HCT116 (cell line): ENCODE measurements around the gene CENPP. TPM values are rescaled to one million over a fixed set of nuclear protein-coding genes. Genes with fewer than 3 reads are reported as not detected.

Experiments
- ATAC-seq: fragments of 200-7000 bp; cut with Tn5 transposase; 2 replicates; pipeline ENCODE4 v1.9.1; 2020; ENCODE audit warnings: mild to moderate bottlenecking, moderate library complexity
- BruUV-seq: library from RNA; stranded (reverse); fragments of 400-500 nt; replicated peaks from 2 replicates; lab custom pipeline; 2021; lab: Mats Ljungman, UMichigan
- CTCF ChIA-PET: fragments of 300-600 bp; sonication (Branson Sonifier 250); formaldehyde crosslinking; loops from one replicate; lab custom pipeline; 2021; ENCODE audit warnings: antibody characterized with exemption; lab: Charles Lee
- POLR2A ChIA-PET: fragments of 300-600, 350-600 bp; sonication (Branson Sonifier 250); formaldehyde crosslinking; loops from one replicate; lab custom pipeline; 2021; ENCODE audit warnings: antibody characterized with exemption; lab: Charles Lee
- RAD21 ChIA-PET, 2 experiments: fragments of 300-600 bp; sonication (Branson Sonifier 250); formaldehyde crosslinking; loops; one replicate each; lab custom pipeline; 2023; ENCODE audit warnings: low total read pairs in 2 of 2; ENCODE audit not compliant: uncharacterized antibody in 2 of 2, unreplicated experiment in 2 of 2, low non-redundant PET in 1 of 2; lab: Charles Lee
- DNase-seq: peaks from one replicate; pipeline ENCODE4 v3.0.0-alpha.2; 2010; ENCODE audit warnings: low read depth, low spot score
- H2AFZ ChIP-seq: fragments of 200-600 bp; shearing (Covaris generic), sonication (generic); 2 replicates; pipeline ENCODE4 v1.6.1; 2017; ENCODE audit warnings: low read depth, mixed run types, mixed read lengths, antibody characterized with exemption, low read length; ENCODE audit not compliant: poor library complexity, severe bottlenecking
- H3K27ac ChIP-seq: 2 replicates; pipeline ENCODE4 v1.5.1; 2012; ENCODE audit warnings: low read depth, low read length
- H3K27me3 ChIP-seq: fragments of 200-600 bp; sonication (generic); 2 replicates; pipeline ENCODE4 v1.6.1; 2016; ENCODE audit warnings: mixed run types, low read length, mixed read lengths; ENCODE audit not compliant: insufficient read depth
- H3K36me3 ChIP-seq, 2 experiments: fragments of 200-500 bp in 1 of 2; fragments of 200-600 bp in 1 of 2; sonication (Bioruptor generic) in 1 of 2; sonication (generic) in 1 of 2; 2 replicates each; pipeline versions ENCODE4 v1.5.1 to v1.6.1; 2014 to 2016; ENCODE audit warnings: low read length in 2 of 2, inconsistent platforms in 1 of 2, mixed read lengths in 1 of 2, mixed run types in 1 of 2; ENCODE audit not compliant: insufficient read depth in 2 of 2, control insufficient read depth in 1 of 2
- H3K4me1 ChIP-seq, 2 experiments: fragments of 200-600 bp in 1 of 2; sonication (generic) in 1 of 2; 2 replicates each; pipeline versions ENCODE4 v1.5.1 to v1.6.1; 2012 to 2017; ENCODE audit warnings: low read length in 2 of 2, inconsistent platforms in 1 of 2, mild to moderate bottlenecking in 1 of 2, mixed read lengths in 1 of 2, mixed run types in 1 of 2, moderate library complexity in 1 of 2; ENCODE audit not compliant: insufficient read depth in 2 of 2, control insufficient read depth in 1 of 2
- H3K4me2 ChIP-seq: fragments of 200-600 bp; sonication (generic); 2 replicates; pipeline ENCODE4 v1.6.1; 2017; ENCODE audit warnings: mixed run types, low read length, mixed read lengths
- H3K4me3 ChIP-seq, 2 experiments: fragments of 200-600 bp in 1 of 2; sonication (generic) in 1 of 2; replicated peaks in 1 of 2; 2 replicates each; pipeline ENCODE4 v1.5.1; 2011 to 2016; ENCODE audit warnings: low read length in 2 of 2, control low read depth in 1 of 2, low read depth in 1 of 2, mild to moderate bottlenecking in 1 of 2, mixed read lengths in 1 of 2, mixed run types in 1 of 2
- H3K79me2 ChIP-seq: fragments of 200-600 bp; sonication (generic); 2 replicates; pipeline ENCODE4 v1.6.1; 2017; ENCODE audit warnings: mild to moderate bottlenecking, mixed run types, low read length, moderate library complexity, mixed read lengths; ENCODE audit not compliant: insufficient read depth
- H3K9ac ChIP-seq: fragments of 200-600 bp; sonication (generic); 2 replicates; pipeline ENCODE4 v1.6.1; 2016; ENCODE audit warnings: low read length, mixed read lengths
- H3K9me2 ChIP-seq: fragments of 200-600 bp; sonication (generic), shearing (Covaris generic); 2 replicates; pipeline ENCODE4 v1.6.1; 2017; ENCODE audit warnings: mixed run types, mild to moderate bottlenecking, moderate library complexity; ENCODE audit not compliant: insufficient read depth
- H3K9me3 ChIP-seq, 2 experiments: fragments of 200-500 bp in 1 of 2; fragments of 200-600 bp in 1 of 2; sonication (Bioruptor generic) in 1 of 2; sonication (generic) in 1 of 2; 2 replicates each; pipeline ENCODE4 v1.6.1; 2014 to 2017; ENCODE audit warnings: low read length in 2 of 2, mixed read lengths in 2 of 2, inconsistent platforms in 1 of 2, low read depth in 1 of 2, mild to moderate bottlenecking in 1 of 2, mixed run types in 1 of 2, moderate library complexity in 1 of 2; ENCODE audit not compliant: control insufficient read depth in 1 of 2, insufficient read depth in 1 of 2
- H4K20me1 ChIP-seq: fragments of 200-600 bp; sonication (generic), shearing (Covaris generic); 2 replicates; pipeline ENCODE4 v1.6.1; 2017; ENCODE audit warnings: mixed run types, mild to moderate bottlenecking, moderate library complexity; ENCODE audit not compliant: insufficient read depth
- CBX3 ChIP-seq: IDR thresholded peaks from 2 replicates; pipeline ENCODE4 v1.6.1; 2012; ENCODE audit warnings: low read depth
- CEBPB ChIP-seq: IDR thresholded peaks from 2 replicates; pipeline ENCODE4 v1.6.1; 2012; ENCODE audit warnings: low read depth
- MAX ChIP-seq: IDR thresholded peaks from 2 replicates; pipeline ENCODE4 v1.6.1; 2012
- REST ChIP-seq: IDR thresholded peaks from 2 replicates; pipeline ENCODE4 v1.6.1; 2012; ENCODE audit warnings: low read depth
- TCF7L2 ChIP-seq: IDR thresholded peaks from 2 replicates; pipeline ENCODE4 v1.7.0; 2011; ENCODE audit warnings: borderline replicate concordance, inconsistent platforms; ENCODE audit not compliant: insufficient read depth, insufficient read length; ENCODE audit errors: extremely low read depth
- ZBTB33 ChIP-seq: IDR thresholded peaks from 2 replicates; pipeline ENCODE4 v1.6.1; 2011; ENCODE audit warnings: mild to moderate bottlenecking, low read length, moderate library complexity; ENCODE audit not compliant: insufficient replicate concordance; ENCODE audit errors: extremely low read depth
- intact Hi-C: fragments of 100-400 bp; cut with micrococcal nuclease; formaldehyde crosslinking; loops from 2 replicates; pipeline ENCODE4 v1.10.0; 2022
- total RNA-seq: library from RNA; stranded (reverse); gene quantifications from one replicate; pipeline ENCODE4 v1.2.1, GENCODE V29; 2021; ENCODE audit not compliant: unreplicated experiment

The CENPP gene
- total RNA-seq, 1 experiment from 2014 or later = 7.0 TPM

- no peak for ATAC-seq
- H3K9me3 ChIP-seq = no peaks in the 10 kb centered on the region
- peaks cover 6 to 10% of the 10 kb centered on the region in 2 experiments; a peak in 2 of 4 replicates for H3K36me3 ChIP-seq
- no peak overlapping the region for H3K4me3 ChIP-seq
- ChIA-PET POLR2A (no interaction called here), CTCF (interaction anchor here (1.1 to 1.6 kb wide), 4 partner anchors 112 to 463 kb away, joined by 3 to 19 read pairs (median 6); no protein-coding TSS in a partner anchor), RAD21 (interaction anchor here in 1 of 2 experiments (0.8 kb wide), 1 partner anchor 188 kb away, joined by 3 read pairs; no protein-coding TSS in a partner anchor)
- H3K4me1 ChIP-seq = peaks cover 9 to 17% of the 10 kb centered on the region in 2 experiments; a peak in 3 of 4 replicates
- no peaks in the 10 kb centered on the region for H3K9me2 ChIP-seq
- H3K27ac ChIP-seq = no peak overlapping the region
- no TSS peak for BruUV-seq
- H4K20me1 ChIP-seq = no peaks in the 10 kb centered on the region
- TF ChIP-seq CEBPB = no peak
- no peak for TF ChIP-seq TCF7L2
- no peak for TF ChIP-seq ZBTB33
- TF ChIP-seq MAX = no peak
- TF ChIP-seq CBX3 = no peak
- no peak for TF ChIP-seq REST
- intact Hi-C loops = loop anchor here (5.0 kb wide), 1 partner anchor 465 kb away; no protein-coding TSS in a partner anchor
- H3K27me3 ChIP-seq = no peaks in the 10 kb centered on the region
- H3K79me2 ChIP-seq = peaks cover 29% of the 10 kb centered on the region
- 0 out of 2 replicates have a peak overlapping the region, but pooled peaks have one; percentile 88 for H3K9ac ChIP-seq
- peak overlapping the region; percentile 82 for H3K4me2 ChIP-seq
- H2AFZ ChIP-seq = no peak overlapping the region
- no peak for DNase-seq
Measured at GRCh38 chr9:92327283-92327850, 1.6 kb downstream of the CENPP start.
